Stimulated activated CD4-positive, alpha-beta T cell treated with anti-CD3 and anti-CD28 coated beads, Interleukin-2, amount 100 ng/mL, for 24 hours (primary cell): ENCODE results near the gene KIAA1549.
A peak's percentile ranks its signal among the peaks of the same experiment; 100 is the strongest.

Experiments used
- DNase-seq, 2 donors: peaks; one replicate each; pipeline ENCODE4 v3.0.0-alpha.2; 2020

Gene KIAA1549

DNA sequence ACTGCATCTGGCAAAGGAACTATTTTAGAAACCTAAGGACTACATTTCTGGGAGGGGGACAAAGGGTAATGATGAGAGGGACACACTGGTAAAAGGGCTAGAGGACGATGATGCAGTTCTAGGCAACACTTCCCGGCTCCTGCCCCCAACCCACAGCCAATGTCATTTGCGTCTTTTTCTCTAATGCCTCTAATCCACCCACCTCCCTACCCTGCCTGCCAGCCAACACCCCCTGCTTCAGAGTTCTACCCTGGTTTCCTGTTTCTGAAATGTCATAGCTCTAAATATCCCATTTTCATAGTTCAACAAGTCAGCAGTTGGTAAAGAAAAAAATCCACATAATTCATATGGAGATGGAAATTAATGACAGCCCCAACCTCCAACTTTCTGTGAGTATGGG is 79.0 kb downstream of the KIAA1549 start:
- peak in 1 of 2 donors; percentile 24 for DNase-seq

DNA sequence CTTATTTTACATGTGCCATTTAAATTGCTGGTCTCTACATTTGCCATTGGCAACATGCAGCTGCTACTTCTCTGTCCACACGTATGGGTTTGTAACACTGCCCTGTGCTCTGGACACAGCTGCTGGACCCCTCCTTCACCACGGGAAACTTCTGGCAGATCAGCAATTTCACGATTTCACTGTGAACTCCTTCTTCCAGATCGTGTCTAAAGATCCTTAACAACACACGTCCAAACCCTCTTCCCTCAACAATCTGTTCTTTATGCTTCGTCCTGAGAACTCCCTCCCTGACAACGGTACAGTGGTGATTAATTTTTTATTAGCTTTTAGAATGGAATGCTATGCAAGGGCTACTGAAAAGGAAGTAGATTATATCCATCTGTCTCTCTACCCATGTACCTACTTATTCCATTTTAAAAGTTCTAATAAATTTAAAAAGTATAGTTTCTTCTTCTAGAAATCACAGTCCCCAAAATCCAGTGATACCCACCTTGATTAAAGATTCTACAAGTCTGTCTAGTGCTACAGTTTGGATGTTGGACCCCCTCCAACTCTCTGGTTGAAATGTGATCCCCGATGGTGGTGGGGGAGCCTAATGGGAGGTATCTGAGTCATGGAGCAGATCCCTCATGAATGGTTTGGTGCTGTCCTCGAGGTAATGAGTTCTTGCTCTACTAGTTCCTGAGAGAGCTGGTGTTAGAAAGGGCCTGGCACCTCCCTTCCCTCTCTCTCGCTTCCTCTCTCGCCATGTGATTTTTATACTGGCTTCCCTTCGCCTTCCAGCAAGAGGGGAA is 81.0 kb downstream of the KIAA1549 start:
- DNase-seq, result no peak

DNA sequence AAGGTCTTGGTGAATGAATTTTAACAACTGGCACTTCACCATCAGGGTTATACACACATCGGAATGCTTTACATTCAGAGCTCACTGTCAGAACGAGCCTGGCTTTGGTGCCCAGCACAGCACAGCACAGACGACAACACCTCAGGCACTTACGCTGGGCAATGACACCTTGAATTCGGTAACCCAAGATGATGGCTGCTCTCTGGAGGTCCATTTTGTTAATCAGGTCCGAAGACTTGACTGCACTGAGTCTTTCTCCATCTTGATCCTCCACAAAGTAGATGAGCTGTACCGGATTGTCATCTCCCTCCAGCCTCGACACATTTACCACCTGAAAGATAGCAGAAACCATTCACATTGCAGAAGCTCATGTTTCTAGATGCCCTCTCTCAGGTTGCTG is 82.4 kb downstream of the KIAA1549 start:
- no peak for DNase-seq

DNA sequence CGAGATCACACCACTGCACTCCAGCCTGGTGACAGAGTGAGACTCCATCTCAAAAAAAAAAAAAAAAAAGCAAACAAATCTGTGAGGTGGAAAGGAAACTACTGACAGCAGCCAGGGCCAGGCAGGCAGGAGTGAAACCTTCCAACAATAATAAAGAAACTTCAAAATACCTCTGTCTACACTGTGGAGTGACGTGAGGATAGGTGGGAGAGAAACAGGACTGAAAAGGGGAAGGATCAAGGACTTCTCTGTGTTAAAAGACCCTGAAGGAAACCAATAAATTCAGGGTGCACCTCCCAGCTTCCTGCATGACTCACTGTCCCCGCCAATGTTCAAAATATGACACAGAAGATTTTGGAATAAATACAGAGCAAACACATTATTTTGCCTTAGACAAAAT is 82.9 kb downstream of the KIAA1549 start:
- DNase-seq, result peak in 1 of 2 donors; percentile 22

DNA sequence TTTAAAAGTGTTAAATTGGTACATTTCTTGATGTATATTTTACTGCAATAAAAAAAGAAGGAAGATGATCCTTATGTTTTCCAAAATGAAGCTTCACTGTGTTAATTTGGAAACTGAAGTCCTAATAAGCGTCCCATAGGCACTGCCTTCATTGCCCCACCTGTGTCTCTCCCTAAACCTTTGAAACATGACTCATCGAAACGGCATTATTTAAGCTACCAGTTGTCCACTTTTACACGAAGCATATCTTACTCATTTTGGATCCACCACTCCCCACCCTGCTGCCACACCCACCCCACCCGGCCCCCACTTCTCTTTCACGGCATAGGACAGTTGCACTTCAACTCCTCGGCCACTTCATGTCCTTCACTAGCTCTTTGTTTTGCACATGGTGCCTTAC is 85.5 kb downstream of the KIAA1549 start:
- DNase-seq, result no peak

DNA sequence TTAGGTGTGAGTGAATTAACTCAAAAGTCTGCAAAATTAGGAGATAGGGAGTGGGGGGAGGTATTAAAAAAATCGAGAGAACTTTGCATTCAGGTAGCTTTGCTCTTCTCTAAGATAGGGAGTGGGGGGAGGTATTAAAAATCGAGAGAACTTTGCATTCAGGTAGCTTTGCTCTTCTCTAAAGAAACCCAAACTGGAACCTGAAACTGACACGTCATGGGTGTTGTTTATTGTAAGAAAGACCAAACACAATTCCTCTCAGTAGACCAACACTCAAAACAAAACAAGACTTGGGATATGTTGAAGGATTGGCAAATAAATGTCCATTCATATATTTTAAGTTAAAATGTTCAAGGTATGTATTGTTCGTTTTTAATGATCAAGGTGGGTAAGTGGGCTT is 87.9 kb downstream of the KIAA1549 start:
- no peak for DNase-seq

DNA sequence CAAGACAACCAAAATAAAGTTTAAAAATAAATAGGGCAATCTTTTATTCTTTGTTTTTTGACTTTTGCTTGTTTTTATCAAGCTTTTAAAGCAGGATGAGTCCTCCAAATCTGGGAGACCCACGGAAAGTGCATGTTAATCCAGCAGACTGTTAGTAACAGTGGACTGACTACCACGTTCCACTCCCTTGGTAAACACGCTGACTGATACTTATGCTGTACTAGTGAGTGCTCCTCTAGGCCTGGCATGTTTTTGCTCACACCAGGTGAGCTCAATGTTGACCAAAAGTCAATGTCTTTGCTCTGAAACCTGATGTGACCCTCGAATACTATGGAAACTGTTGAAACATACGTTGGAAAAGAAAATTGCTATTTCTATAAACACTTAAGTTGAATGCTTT is 88.4 kb downstream of the KIAA1549 start:
- DNase-seq, result no peak

DNA sequence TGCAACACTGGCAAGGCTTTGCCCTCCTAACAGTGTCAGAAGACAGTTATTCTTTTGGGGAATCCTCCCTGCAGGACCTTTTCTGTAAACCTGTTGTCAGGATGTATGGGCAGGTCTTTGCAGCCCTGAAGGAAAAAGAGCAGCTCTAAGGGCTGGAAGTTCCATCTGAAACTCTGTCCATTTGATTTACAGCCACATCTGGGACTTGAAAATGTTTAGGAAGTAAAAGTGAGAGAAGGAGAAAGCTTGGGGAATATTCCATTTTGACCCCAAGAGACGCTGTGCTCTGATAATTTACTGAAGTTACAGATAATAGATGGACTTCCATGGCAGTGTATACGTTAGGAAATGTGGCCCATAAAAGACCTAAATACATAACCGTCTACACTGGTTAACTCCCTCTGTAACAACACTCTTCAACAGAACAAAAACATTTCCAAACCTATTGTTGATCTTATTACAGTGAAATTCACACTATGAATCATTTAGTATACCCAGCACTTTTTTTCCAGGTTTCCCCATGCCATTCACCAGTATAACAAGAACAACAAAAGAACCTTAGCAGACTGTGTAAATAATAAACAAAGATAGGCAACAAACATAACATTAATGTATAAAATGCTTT is 89.1 kb downstream of the KIAA1549 start:
- DNase-seq, result no peak

DNA sequence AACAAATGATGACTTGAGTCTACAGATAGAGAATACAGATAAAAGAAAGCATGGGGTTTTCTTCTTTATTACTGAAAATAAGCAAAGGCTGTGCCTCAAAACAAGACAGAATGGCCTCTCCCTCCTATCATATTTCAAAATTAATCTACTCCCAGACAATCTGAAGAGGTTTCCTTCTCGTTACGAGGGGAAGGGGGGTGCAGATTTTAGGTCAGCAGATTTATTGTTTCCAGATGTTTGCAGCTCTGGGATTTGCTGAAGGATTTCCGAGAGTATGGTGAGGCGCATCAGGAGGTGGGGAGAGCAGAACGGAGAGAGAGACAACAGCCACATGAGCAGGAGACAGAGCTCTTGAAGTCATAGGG is 89.8 kb downstream of the KIAA1549 start:
- no peak for DNase-seq

DNA sequence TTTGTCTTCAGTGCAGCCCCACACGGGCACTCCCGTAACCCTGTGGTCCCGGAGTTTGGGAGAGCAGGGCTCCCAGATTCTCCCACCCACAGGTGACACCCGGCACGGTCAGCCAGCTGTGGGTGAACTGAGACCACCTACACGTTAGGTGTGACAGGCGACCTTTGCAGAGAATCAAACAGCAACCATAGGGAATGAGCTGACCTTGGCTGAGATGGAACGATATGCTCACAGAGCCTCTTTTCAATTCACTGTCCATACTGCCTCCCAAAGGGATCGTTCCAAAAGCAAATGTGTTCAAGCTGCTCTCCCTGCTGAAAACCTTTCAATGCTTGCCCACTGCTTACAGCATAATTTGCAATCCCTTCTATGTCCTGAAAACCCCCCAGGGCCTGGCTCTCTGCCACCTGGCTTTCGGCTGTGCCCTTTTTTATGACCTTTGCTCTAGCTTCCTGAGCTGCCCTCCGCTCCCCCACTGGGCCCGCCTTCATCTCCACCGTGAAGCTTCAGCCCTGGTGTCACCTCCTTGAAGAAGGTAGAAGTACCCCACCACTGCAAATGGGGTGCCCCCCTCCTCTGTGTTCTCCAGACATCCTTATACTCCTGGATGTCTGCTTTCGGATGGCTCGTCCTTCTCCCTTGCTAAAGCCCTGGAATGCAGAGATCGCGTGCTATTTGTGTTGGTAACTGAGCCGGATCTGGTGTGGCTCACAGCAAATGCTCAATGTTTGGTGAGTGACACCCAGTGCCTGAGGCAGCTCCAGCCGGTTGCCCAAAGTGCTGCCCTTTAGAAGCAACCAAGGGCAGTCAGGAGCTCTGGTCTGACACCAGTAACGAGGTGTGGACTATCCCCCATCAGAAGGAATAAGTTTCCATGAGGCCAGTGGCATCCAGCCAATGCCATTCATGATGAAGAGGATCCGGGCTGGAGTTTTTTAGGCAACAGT is 90.4 kb downstream of the KIAA1549 start:
- no peak for DNase-seq

DNA sequence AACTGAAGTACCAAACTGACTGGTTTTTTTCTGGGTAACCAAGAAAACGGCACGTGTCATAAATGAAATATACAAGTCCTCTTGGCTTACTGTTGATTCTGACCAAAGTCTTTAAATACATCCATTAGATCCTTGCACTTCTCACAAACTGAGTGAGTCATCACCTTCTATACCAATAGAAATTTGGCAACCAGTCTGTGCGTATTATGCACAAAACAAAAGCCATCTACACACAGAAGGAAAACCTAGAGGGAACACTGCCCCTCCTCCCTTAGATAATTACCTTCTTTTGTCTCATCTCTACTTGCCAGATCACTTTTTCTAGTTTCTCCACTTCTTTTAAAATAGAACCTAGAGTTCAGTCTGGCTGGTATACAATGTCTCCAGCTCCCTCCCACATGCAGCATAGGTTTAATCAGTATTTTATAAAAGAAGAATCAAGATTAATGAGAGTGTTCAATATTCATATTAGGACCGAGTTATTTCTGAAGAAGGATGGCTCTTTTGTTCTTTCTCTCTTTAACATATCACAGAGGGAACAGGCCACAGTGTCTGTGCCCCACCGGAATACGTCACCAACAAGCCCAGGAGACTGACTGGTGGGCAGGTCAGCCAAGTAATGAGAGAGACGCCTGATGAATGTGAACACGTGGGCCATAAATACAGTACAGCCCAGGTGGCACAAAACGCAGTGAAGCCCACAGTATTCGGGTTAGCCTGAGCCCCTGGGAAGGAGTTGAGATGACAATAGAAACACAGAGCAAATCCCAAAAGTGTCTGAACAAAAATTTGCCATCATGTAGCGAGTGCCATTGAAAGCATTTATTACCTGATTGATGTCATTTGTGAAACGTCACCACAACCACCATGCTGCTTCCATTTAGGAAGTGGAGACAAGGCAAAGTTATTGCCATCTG is 91.3 kb downstream of the KIAA1549 start:
- no peak for DNase-seq

DNA sequence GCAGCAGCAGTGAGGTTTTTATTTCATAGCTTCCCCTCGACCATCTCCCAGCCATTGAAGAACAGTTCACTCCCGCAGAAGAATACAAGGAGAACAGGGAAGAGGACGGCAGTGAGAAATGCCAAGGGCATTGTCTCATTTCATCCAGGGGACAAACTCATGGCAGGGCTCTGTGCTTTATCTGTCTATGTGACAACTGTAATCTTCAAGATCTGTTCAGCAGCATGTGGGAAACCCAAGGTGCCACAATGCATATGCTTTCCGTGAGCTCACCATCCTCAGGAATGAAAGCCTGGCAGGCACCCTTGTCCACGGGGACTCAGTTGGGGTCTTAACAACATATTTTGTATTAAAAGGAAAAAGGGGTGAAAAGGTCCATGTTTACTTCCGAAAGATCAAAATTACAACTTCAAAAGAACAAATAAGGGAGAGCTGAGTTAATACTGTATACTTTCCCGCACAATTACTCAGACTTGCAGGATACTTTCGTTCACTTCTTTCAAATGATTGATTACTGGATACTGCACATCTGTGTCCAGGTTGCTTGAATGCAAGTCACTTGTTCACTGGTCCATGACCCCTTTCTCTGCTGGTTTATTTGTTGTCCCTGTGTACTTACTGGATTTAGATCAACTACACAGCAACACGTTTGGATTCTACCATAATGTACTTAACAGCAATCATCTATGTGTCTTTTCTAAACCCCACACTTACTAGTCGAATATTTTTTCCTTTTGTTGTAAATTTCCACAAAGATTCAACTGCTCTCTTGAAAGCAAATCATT is 93.1 kb downstream of the KIAA1549 start:
- no peak for DNase-seq

DNA sequence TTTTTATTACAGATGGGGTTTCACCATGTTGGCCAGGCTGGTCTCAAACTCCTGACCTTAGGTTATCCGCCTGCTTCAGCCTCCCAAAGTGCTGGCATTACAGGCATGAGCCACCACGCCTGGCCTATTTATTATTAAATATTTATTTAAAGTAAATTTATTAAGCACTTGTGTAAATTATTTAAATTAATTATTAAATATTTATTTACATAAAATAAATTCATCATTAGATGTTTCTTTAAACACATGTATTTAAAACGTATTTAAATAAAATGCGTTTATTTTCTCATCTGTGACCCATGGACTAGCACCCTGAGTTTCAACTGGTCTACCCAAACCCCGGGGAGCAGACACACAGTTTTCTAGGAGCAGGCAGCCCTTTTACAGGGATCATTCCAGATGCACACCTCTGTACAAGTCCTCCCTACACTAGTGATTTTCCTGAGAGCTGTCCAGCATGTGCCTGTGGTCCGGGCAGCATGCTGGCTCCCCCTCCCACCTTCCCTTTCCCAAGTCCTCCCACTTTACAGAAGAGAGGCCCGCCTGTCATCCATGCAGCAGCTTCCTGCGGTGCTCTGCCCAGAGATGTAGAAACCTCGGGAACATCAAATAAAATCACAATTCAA is 94.0 kb downstream of the KIAA1549 start:
- DNase-seq, result no peak

DNA sequence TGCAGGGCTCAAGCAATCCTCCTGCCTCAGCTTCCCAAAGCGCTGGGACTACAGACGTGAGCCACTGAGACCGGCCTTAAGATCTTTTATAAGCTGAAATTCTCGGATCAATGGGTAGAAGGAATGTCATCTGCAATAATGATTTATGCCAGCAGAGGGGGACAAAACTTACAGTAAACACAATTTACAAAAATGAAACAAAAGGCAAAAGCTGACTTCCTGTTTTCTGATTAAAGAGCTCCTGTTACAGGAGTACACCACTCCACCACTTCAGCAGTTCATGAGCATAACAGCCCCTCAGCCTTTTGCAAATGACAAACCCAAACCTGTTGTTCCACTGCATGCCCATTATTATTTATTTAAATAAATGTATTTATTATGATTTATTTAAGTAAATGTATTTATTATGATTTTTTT is 94.7 kb downstream of the KIAA1549 start:
- DNase-seq, result peak in 1 of 2 donors; percentile 50

DNA sequence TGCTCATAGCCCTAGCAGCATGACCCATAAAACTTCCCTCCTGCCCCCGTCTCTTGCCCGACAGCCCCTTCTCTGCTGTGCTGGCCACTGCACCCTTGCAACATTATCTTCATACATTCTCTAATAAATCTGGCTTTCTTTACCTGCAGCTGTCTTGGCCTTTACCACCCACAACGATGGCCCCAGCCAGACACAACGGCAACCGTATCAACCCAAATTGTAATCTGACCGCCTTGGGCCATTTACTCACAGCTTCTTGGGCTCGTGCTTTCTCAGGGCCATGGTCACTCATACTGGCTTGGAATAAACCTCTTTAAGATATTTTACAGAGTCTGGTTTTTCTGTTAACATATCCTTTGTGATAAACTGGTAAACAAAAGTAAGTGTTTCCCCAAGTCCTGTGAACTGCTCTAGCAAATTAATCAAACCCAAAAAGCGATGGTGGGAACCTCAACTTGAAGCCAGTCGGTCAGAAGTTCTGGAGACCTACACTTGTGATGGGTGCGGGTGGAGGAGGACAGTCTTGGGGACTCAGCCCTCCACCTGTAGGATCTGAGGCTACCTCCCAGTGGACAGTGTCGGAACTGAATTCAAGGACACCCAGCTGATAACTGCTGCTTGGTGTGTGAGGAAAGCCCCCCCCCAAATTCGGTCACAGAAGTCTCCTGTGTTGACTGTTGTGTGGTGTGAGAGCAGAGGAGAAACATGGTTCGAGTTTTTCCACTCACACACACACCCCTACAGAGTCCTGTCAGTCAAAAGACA is 95.6 kb downstream of the KIAA1549 start:
- DNase-seq, result no peak

DNA sequence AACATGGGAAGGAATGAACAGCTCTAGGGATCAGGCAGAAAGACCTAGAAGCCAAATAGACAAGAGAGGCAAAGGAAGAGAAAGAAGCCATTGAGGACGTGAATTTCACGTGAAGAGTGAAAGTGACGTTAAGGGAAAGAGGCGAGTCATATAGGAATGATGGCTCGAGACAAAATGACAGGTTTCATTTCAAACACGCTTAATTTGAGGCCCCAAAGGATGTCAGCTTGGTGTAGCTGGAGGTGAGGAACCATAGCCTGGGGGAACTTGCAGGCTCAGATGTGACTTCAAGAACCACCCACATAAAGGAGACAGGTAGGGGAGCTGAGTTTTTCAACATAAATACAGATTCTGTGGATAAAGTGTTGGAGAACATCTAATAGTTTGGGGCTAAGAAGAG is 98.9 kb downstream of the KIAA1549 start:
- DNase-seq, result no peak

DNA sequence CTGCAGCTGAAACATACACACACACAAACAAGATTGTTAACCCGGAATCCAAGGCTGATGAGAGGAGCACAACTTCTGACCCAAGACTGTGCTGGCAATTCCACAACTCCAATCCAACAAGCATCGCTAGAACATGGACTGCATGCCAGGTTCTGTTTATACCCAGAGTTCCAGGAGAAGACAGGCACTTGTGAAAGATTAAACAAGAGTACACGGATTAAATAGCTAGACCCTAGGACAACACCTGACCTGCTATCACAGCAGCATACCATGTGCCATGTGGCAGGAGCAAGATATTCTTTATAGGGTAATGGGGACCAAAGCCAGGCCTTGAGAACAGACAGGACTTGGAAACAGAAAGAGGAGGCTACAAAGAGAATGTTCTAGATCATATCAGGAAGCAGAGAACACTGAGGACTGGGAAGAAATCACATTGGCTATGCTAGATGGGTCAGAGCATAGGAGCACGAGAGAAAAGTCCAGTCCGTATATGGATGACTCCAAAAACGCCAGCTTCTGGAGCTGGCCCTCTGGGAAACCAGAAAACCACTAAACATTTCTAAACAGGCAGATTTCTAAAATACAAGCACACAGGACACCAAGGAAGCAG is 99.5 kb downstream of the KIAA1549 start:
- DNase-seq, result no peak

DNA sequence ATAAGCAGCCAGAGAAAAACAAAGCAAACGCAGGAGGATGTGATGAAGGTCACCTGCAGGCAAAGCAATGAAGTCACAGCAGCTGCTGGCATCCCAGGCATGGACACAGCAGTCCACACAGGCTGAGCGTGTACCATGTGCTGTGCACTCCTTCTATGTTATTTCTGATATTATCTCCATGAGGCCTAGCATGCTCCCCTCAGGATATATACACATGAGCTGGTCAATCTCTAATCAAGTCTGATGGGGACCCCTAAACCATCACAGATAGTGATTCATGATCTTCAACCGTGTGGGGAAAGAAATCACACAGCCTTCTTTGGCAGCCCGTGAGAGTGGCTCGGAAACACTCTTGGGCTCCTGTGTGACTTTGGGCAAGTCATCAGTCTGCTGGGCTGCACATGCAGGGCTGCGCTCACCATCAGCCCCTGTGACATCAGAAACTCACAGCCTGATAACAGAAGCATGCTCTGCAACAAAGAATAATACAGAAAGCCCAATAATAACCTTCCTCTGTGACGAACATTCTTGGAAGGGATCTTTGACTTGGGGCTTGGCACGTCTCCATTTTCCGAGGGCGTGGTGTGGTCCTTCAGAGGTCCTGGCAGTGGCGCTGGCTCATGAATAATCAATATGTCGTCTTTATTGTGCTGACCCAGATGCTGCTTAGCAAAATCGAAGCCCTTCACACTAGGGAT is 100.2 kb downstream of the KIAA1549 start:
- no peak for DNase-seq

DNA sequence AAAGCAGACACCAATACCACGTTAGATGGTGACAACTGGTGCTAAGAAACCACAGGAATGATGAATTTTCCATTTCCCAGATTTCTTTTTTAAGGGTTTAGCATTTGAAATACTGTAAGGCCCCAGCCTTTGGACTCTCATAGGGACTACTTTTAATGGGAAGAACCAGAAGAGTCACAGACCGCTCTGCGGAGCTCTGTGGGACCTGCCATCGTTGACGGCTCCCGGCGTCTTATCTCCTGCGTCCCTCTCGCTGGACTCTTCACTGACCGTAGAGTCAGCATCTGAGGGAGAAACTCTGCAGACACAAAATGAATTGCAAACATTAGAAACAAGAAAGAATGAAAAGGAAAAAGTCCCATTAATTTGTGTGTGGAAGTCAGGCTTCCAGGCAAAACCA is 101.8 kb downstream of the KIAA1549 start:
- DNase-seq, result no peak
